Measurements from ENCODE around the gene RBM26.

- TF ChIP-seq CTCF (IDR thresholded peaks at IDR 0.05) (no peak), POLR2A (IDR thresholded peaks at IDR 0.05) (no peak)
Measured at GRCh38 chr13:79445968-79446645, 40.1 kb upstream of the RBM26 start.

All from esophagus squamous epithelium (tissue), 4 donors.